ENCODE measurements around the gene ATG4D.
"Not testable (repeated sequence)": the region's sequence is repeated elsewhere in the genome, so short reads cannot be mapped to it uniquely, and the experiment has no call there.

ATG4D gene

GRCh38 chr19:10521461-10522171 is 22.1 kb upstream of the ATG4D start:
- peaks cover 0 to 23% of the 10 kb centered on the region in 2 donors for H3K27me3 ChIP-seq
- no peak overlapping the region for H3K4me3 ChIP-seq
- no peaks in the 10 kb centered on the region for H3K9me3 ChIP-seq
- peaks cover 0 to 21% (median 15%) of the 10 kb centered on the region in 4 donors for H3K4me1 ChIP-seq
- no peak overlapping the region for H3K27ac ChIP-seq
- no peak for DNase-seq
- intact Hi-C loops (cut with DNase I; ENCODE audit: low total_unique reads) = no loop called here
- no peaks in the 10 kb centered on the region for H3K36me3 ChIP-seq
- TF ChIP-seq CTCF (IDR thresholded peaks at IDR 0.05) = no peak

- peaks cover 0 to 7% (median 3%) of the 10 kb centered on the region in 4 donors for H3K4me1 ChIP-seq
- TF ChIP-seq CTCF (IDR thresholded peaks at IDR 0.05) = no peak
- no peak for DNase-seq
- no peaks in the 10 kb centered on the region for H3K9me3 ChIP-seq
- intact Hi-C loops (cut with DNase I; ENCODE audit: low total_unique reads) = no loop called here
- no peaks in the 10 kb centered on the region for H3K36me3 ChIP-seq
- H3K27ac ChIP-seq = no peak overlapping the region
- no peak overlapping the region for H3K4me3 ChIP-seq
- peaks cover 0 to 11% of the 10 kb centered on the region in 2 donors for H3K27me3 ChIP-seq
These were observed 20.5 kb upstream of the ATG4D start for GRCh38 chr19:10523135-10523636.

GRCh38 chr19:10525636-10526035 is 18.1 kb upstream of the ATG4D start:
- no peaks in the 10 kb centered on the region for H3K27me3 ChIP-seq
- H3K9me3 ChIP-seq = no peaks in the 10 kb centered on the region
- H3K4me3 ChIP-seq = no peak overlapping the region
- H3K27ac ChIP-seq = no peak overlapping the region
- no peaks in the 10 kb centered on the region for H3K4me1 ChIP-seq
- DNase-seq = no peak
- TF ChIP-seq CTCF (IDR thresholded peaks at IDR 0.05) = no peak
- H3K36me3 ChIP-seq = no peaks in the 10 kb centered on the region
- intact Hi-C loops (cut with DNase I; ENCODE audit: low total_unique reads) = no loop called here

- H3K27me3 ChIP-seq; H3K36me3 ChIP-seq; H3K27ac ChIP-seq; DNase-seq; H3K4me3 ChIP-seq; intact Hi-C loops (cut with DNase I; ENCODE audit: low total_unique reads); H3K9me3 ChIP-seq; H3K4me1 ChIP-seq: not testable (repeated sequence)
These were observed 16.8 kb upstream of the ATG4D start for GRCh38 chr19:10526887-10527286.

- H3K36me3 ChIP-seq = no peaks in the 10 kb centered on the region
- H3K4me1 ChIP-seq = peaks cover 0 to 12% (median 3%) of the 10 kb centered on the region in 4 donors
- TF ChIP-seq CTCF (IDR thresholded peaks at IDR 0.05) = no peak
- H3K27ac ChIP-seq = no peak overlapping the region
- H3K4me3 ChIP-seq = no peak overlapping the region
- H3K27me3 ChIP-seq = no peaks in the 10 kb centered on the region
- intact Hi-C loops (cut with DNase I; ENCODE audit: low total_unique reads) = no loop called here
- H3K9me3 ChIP-seq = no peaks in the 10 kb centered on the region
- DNase-seq = no peak
These were observed 11.2 kb upstream of the ATG4D start for GRCh38 chr19:10532457-10532856.

- intact Hi-C loops (cut with DNase I; ENCODE audit: low total_unique reads) = no loop called here
- H3K4me1 ChIP-seq = peaks cover 0 to 12% (median 3%) of the 10 kb centered on the region in 4 donors
- no peak for DNase-seq
- TF ChIP-seq CTCF (IDR thresholded peaks at IDR 0.05) = no peak
- no peaks in the 10 kb centered on the region for H3K9me3 ChIP-seq
- H3K36me3 ChIP-seq = no peaks in the 10 kb centered on the region
- no peak overlapping the region for H3K4me3 ChIP-seq
- peak overlapping the region in 1 of 2 donors; percentile 21 for H3K27ac ChIP-seq
- no peaks in the 10 kb centered on the region for H3K27me3 ChIP-seq
These were observed 9.9 kb upstream of the ATG4D start for GRCh38 chr19:10533646-10534386.
